Activated CD4-positive, alpha-beta T cell treated with anti-CD3 and anti-CD28 coated beads, Interleukin-2, amount 50 U/mL, for 4 hours (primary cell): ENCODE results near the gene PAWR.

ENCODE experiments used
- DNase-seq, 2 experiments: peaks; one replicate each; pipeline ENCODE4 v3.0.0-alpha.2; 2020

PAWR gene, protein sequence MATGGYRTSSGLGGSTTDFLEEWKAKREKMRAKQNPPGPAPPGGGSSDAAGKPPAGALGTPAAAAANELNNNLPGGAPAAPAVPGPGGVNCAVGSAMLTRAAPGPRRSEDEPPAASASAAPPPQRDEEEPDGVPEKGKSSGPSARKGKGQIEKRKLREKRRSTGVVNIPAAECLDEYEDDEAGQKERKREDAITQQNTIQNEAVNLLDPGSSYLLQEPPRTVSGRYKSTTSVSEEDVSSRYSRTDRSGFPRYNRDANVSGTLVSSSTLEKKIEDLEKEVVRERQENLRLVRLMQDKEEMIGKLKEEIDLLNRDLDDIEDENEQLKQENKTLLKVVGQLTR

DNA sequence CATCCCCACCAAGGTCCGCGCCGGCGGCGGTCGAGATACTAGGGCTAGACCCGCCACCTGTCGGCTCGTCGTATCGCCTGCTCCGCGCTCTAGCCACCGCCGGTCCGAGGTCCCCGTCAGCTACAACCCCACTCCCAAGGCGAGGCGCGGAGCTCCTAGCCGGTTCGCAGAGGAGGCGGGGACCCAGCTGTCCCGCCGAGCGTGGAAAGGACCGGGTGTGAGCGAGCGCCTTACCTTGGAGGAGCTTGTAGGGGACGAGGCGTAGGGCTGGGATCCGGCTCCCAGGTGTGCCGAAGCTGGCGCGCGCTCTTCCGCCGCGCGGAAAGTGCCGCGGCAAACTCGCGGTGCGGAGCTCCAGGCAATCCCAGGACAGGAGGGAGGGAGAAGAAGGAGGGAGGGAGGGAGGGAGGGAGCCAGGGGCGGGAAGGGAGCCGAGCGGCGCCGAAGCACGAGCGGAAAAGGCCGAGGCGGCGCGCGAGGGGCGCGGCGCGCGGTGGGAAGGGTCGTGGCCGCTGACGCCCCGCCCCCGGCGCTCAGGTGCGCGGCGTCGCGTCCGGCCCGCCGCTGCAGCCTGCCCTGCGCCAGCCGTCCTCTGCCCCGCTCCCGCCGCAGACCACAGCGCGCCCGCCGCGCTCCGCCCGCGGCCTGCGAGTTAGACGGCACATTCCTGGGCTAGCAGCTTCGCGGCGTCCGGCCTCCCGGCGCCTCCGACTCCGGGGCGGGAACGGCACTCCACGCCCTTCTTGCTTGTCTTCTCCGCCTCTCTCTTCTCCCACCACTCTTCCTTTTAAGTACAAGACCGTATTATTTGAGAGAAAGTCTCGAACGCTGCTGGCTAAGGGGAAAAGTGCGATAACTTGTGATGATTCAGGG, at the start of gene PAWR:
PAWR (minus strand) TSS at position 327 of the 873 bp plus-strand sequence. CDS start 720 bp downstream, outside the sequence.
- DNase-seq = no peak

DNA sequence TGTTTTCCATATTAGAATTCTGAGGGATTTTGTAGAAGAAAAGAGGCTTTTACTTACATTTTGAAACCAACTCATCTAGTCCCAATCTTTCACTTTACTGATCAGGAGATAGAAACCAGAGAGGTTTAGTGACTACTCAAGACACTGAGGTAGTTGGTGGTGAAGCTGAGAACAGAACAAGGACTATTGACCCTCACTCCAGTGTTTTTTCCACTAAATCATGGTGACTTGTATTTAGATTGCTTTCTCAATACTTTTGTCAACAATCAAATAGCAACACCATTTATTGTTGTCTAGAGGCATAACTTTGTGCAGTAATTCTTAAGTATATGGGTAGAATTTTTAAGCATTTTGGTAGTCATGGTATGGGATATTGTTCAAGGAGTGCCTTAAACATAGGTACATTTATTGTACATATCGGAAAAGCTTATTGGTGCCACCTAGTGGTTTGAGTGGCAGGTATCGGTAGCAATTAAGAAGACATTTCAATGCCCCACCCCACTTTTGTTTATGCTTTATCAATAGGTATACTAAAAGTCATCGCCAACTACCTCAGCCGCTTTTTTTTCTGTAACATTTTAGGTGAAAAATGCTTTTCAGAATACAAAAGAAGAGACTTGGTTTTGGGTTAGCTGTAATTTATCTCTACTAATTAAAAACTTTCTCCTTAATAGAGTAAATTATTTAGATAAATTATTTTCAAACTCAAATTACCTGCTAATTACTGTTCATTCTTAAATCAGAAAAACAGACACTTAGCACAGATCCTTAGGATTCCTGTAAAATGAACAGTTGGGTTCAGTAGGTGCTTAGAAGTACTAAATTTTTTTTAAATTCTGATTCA, 47.3 kb upstream of the PAWR start:
- DNase-seq = no peak

DNA sequence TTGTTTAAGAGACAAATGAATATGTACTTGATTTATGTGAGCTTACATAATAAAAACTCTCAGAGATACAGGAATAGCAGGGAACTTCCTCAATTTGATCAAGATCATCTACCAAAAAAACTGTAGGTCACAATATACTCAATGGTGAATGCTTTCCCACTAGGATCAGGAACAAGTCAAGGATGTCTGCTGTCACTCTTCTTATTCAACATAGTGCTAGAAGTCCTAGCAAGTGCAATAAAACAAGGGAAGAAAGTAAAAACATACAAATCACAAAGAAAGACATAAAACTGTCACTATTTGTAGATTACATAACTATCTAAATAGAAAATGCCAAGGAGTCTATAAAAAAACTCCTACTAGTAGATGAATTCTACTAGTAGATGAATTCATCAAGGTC, 41.9 kb upstream of the PAWR start:
- DNase-seq = no peak

DNA sequence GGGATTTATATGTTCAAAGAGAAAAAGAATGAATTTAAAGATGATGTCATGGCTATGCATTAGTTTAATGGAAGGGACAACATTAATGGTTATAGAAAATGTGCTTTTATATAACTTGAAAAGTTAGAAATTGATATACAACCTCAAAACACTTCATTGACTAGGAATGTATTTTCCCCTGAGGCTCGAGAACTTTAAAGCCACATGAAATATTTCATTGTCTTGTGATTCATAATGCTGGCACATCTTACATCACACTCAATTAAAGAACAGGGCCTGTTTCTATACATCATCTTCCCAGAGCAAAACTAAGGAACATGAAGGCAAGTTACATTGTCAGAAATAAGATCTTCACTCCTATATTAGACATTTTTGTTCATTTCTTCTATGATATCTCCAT, 35.2 kb upstream of the PAWR start:
- no peak for DNase-seq

DNA sequence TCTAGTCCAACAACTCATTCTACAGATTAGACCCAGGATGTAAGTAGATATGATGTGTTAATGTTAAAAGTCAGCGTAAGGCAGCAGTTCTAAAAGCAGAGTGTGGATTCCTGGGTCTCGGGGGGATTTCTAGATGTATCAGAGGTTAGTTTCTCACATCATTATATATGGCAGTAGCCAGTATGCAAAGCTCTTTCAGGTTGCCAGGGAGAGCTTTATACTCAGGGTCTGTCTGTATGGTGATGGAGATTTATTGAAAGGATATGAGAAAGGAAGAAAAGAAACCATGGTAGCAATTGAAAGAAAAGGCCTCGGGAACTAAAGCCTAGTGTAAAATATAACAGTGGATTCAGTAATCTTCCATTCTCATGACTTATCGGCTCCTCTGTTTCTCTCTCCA, 26.2 kb upstream of the PAWR start:
- no peak for DNase-seq

DNA sequence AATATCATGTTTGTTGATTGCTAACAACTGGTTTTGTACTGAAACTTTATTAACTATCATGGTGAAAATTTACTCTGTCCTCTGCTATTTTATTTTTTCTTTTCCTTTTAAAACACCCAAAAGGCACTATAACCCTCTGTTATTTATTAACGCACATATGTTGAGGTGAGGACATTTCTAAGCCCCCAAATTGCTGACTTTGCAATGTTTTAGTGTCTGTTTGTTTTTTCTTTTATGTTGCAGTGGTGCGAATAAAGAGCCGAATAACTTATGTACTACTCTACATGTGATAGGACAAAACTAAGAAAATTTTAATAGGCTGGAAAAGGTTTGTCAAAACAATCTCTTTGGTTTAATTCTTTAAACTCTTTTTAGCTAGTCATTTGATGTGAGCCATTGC, 24.5 kb upstream of the PAWR start:
- no peak for DNase-seq

DNA sequence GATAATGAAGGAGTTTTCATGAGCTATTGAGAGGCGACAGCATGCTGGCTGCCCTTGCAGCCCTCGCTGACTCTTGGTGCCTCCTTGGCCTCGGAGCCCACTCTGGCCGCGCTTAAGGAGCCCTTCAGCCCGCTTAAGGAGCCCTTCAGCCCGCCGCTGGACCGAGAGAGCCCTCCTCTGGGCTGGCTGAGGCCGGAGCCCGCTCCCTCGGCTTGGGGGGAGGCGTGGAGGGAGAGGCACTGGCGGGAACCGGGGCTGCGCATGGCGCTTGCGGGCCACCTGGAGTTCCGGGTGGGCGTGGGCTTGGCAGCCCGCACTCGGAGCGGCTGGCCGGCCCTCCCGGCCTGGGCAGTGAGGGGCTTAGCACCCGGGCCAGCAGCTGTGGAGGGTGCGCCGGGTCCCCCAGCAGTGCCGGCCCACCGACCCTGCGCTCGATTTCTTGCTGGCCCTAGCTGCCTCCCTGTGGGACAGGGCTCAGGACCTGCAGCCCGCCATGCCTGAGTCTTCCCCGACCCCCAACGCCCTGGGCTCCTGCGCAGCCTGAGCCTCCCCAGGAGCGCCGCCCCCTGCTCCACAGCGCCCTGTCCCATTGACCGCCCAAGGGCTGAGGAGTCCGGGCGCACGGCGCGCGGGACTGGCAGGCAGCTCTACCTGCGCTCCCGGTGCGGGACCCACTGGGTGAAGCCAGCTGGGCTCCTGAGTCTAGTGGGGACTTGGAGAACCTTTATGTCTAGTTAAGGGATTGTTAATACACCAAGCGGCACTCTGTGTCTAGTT, 20.1 kb upstream of the PAWR start:
- DNase-seq = no peak

DNA sequence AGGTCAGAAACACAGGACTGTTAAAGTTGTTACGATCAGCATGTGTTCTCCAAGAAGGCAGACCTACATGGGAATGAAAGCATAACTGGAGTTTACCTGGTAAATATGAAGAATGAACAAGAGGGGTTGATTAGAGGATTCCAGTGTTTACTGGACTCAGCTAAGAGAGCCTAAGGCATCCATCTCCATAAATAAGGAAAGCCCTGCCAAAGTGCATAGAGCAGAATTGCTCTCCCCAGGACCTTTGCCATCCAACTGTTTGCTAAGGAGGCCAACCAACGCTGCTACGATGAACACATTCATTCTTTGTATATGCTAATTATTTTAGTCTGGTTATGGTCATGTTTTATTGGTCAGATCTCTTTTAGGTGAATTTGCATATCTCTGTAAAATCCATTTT, 17.1 kb upstream of the PAWR start:
- no peak for DNase-seq

DNA sequence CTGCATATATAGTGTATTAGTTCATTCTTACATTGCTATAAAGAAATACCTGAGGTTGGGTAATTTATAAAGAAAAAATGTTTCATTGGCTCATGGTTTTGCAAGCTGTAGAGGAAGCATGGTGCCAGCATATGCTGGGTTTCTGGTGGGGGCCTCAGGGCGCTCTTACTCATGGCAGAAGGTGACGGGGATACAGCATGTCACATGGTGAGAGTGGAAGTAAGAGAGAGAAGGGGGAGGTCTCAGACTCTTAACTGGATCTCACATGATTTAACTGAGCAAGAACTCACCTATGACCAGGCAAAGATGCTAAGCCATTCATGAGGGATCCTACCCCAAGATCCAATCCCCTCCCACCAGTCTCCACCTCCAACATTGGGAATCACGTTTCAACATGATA, 15.9 kb upstream of the PAWR start:
- DNase-seq = no peak

DNA sequence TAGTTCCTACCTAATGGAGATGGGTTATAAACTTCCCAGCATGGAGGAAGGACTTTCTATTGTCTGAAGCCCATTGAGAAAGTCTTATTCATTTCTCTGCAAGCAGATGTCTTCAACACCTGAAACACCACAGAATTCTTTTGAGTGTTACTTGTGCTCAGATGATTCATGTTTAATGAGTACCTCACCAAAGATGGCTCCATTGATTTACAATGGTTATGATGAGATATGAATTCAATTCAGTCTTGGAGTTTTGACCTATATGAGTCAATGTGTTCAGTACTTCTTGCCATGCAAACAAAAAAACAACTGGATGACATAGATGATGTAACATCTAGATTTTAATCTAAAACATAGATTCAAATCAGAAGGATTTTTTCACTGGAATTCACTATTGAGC, 15.4 kb upstream of the PAWR start:
- DNase-seq = no peak

DNA sequence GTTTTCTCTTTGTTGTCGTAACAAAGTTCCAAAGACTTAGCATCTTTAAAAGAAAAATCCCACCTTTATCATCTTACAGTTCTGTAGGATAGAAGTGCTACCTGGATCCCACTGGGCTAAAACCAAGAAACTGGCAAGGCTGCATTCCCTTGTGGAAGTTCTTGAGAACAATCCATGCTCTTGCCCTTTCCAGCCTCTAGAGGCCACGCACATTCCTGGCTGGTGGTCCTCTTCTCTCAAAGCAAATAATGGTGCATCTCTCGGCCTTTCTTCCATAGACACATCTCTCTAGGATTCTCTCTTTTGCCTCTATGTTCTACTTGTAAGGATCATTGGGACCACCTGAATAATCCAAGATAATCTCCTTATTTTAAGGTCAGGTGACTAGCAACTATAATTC, 8.2 kb upstream of the PAWR start:
- no peak for DNase-seq

DNA sequence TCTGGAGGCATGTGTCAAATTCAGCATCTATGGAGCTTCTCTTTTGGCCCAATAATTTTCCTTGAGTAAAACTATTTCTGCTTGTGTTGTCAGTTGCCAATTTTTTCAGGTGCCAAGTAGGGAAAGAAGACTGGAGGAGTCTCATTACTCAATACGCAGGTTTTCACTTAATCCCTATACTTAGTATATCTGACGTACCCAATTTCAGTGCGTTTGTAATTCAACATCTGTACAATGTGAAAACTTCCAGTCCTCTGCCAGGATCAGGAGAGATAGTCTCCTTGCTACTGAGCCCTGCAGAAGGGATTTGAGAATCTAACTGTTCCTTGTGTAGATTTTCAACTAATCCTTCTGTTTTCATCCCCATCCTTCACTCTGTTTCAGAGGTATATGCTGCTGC, 5.7 kb upstream of the PAWR start:
- DNase-seq = no peak

DNA sequence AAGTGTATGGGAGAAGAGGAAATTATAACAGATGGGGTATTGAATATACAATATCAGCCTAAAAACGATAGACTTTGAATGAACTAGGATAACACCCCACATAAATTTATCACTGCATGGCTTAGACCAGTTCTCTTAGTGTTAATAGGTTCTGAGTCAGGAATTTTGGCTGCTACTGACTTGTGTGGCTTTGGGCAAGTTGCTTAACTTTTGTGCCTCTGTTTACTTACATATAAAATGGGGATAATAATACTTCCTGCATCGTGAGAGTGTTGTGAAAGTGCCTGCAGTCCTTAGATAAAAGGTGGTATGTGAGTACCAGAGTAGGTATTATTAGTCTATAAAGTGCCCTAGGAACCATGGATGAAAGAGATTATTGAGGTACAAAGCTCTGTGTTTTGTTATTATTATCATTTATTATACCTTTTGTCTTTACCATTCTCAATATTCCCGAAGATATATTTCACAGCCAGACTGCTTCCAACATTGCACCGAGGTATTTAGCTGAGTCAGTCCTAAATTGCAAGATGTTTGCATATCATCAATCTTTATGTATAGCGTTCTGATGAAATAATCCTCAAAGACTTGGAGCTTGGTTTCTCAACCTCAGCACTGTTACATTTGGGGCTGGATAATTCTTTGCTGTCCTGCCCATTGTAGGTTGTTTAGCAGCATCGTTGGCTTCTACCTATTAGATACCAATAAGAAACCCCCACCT, 2.3 kb upstream of the PAWR start:
- no peak for DNase-seq

DNA sequence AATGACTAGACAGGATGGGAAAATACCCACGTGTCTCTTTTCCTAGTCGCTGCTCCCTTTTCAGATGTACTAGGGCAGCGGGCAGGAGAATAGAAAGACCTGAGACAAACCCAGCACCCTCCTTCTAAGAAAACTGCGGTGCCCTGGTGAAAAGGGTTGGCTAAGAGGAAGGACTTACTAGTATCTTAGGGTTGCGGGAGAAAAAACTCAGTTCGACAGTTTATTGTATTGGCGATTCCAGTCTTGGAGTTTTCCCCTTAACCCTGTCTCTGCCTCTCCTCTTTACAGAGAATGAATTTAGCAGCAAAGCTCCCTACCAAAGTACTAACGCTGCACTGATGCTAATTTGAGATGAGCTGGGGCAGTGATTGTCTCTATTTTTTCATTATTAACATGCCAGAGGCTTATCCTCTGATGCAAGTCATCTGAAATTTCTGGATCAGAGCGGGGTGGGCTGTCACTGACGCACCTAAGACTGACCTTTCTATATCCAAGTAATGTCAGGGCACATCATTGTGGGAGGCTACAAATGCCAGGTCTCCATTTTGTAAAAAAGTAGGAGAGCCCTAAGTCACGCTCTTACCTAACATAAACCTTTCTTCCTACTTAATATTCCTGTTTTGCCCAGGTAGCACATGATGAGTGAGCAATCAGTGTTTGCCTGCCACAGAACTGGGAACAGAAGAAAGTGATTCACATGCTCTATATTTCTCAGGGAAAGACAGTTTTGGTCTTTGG, 916 bp upstream of the PAWR start:
- no peak for DNase-seq

DNA sequence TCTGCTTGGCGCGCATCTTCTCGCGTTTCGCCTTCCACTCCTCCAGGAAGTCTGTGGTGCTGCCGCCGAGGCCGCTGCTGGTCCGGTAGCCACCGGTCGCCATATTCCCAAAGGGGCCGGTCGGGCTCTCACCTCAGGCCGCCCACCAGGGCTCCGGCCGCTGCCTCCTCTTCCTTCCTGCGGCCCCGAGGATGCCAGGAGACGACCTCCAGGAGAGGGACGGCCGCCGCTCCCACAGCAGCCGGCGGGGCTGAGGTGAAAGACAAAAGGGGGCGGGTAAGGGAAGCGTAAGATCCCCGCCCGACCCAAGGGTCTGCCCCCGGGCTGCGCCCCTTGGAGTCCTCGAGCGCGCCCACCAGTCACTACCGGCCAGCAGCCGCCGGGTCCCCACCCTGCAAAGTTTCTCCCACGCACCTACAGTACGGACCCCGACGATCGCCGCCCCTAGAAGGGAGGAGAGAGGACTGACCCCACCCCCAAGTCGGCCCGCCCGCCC, 574 bp downstream of the PAWR start:
- no peak for DNase-seq

DNA sequence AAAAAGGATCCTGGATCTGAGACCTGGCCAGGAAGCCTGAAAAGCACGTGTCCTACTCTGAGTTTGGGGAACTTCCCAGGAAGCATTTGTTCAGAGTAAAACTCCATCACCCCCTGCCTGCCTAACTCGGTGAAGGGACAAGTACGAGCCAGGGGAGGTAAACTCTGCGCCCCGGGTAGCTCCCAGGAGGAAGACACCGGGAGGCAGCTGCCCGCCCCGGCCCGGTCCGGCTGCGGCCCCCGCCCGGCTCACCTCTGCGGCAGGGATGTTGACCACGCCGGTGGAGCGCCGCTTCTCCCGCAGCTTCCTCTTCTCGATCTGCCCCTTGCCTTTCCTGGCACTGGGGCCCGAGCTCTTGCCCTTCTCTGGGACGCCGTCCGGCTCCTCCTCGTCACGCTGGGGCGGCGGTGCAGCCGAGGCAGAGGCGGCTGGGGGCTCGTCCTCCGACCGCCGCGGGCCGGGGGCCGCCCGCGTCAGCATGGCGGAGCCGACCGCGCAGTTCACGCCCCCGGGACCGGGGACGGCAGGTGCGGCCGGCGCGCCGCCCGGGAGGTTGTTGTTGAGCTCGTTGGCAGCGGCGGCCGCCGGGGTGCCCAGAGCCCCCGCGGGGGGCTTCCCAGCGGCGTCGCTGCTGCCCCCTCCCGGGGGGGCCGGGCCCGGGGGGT, 1.2 kb downstream of the PAWR start:
- no peak for DNase-seq

DNA sequence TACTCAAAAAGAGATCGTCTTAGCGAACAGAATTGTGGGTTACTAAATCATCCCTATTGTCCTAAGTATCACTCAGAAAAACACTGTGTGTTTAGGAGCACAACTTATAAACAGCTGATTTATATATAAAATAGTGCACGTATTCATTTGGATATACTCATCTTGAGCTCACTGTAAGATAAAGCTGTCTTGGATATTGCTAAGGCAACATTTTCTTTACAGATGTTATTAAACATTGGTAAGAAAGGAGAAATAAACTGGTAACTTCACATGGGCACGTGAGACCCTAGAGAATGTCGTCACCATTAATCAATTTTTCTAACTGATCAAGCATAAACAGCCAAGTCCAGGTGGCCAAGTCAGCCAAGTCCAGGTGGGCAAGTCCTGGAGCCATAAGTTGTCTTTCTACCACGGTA, 1.7 kb downstream of the PAWR start:
- DNase-seq = no peak

DNA sequence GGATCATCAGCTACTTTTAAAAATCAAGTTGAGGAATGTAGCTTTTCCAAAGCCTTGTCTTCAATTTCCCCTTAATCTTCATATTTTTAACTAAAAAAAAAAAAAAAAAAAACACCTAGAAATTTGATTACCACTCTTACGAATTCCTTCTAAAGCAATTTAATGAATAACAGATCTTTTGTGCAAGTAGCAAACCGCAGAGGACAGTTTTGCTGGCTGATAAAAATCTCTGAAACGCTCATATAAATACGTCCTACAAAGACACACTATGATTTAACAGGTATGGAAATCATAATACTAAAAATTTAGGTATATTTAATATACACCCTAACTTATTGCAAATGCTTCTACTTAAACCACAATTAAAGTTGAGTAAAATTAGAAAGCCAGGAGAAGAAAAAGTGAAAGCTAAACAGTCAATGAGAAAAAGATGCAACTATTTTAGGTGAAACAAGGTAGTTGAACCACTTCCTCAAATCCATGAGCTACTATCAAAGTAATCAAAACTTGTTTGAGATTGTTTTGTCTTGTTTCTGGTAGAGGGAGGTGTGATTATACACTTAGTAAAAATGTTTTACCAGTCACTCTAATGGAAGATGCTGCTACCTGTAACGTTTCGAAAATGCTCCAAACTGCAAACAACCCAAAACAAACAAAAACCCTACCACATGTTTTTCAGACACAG, 2.2 kb downstream of the PAWR start:
- no peak for DNase-seq

DNA sequence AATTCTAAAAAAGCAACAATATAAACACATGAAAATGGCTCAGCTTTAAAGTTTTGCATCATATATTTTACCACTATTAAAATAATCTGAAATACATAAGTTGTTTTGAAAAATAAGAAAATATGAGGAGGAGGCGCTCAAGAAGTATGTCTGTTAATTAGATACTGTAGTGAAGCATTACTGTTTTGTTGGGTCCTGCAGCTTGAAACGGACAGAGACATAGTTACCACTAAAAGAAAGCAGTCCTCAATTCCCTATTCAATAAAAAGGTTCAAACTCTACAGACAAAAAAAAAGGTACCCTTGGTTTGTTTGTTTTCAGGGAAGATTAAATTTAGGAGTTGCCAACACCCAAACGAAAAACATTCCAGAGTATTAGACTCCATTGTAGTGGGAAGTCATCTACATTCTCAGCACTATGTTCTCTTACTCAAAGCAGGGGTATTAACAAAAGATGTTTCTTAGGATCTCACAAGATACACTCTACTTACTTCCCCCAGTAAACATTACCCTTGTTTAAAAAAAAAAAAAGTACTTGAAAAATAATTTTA, 3.0 kb downstream of the PAWR start:
- DNase-seq = no peak
